Suprapubic skin (tissue), 3 donors: ENCODE data around the gene OR52J3.

Source experiments
- CTCF ChIP-seq, 2 donors: fragments of 200-600 bp in 1 of 2; fragments of 450-650 bp in 1 of 2; sonication (generic) in 1 of 2; IDR thresholded peaks; one replicate each; pipeline ENCODE4 v1.5.1; 2016 to 2019; ENCODE audit warnings: antibody characterized with exemption in 2 of 2, mild to moderate bottlenecking in 1 of 2, moderate library complexity in 1 of 2
- POLR2A ChIP-seq, 2 donors: fragments of 450-650 bp; IDR thresholded peaks; one replicate each; pipeline ENCODE4 v1.6.1; 2017; ENCODE audit warnings: antibody characterized with exemption in 2 of 2, mild to moderate bottlenecking in 2 of 2, moderate library complexity in 2 of 2

GRCh38 chr11:5090668-5091067 is 44.3 kb downstream of the OR52J3 start:
- TF ChIP-seq CTCF (IDR thresholded peaks at IDR 0.05) = no peak
- TF ChIP-seq POLR2A (IDR thresholded peaks at IDR 0.05) = no peak
